H1 (cell line): ENCODE data around the gene RSPH6A. TPM values are rescaled to one million over a fixed set of nuclear protein-coding genes. Genes with fewer than 3 reads are reported as not detected.

Experiments used
- CTCF ChIA-PET: fragments of 300-600 bp; sonication (Branson Sonifier 250); formaldehyde crosslinking; loops from one replicate; lab custom pipeline; 2021; ENCODE audit not compliant: partially characterized antibody; lab: Charles Lee
- POLR2A ChIA-PET: fragments of 300-600 bp; sonication (Branson Sonifier 250); formaldehyde crosslinking; loops from one replicate; lab custom pipeline; 2021; ENCODE audit warnings: inconsistent platforms; ENCODE audit not compliant: partially characterized antibody; lab: Charles Lee
- DNase-seq, 2 experiments: peaks; one replicate each; pipeline versions ENCODE4 v3.0.0 to v3.0.0-alpha.2; 2010 to 2022; ENCODE audit warnings: low spot score in 2 of 2, low read depth in 1 of 2, mixed read lengths in 1 of 2
- FAIRE-seq: peaks from 2 replicates; lab custom pipeline; 2011; peaks lifted over from hg19 to GRCh38; lab: Jason Lieb, UNC
- H2AFZ ChIP-seq: 2 replicates; pipeline ENCODE4 v1.8.1; 2012; ENCODE audit warnings: low read length, inconsistent platforms
- H2AK5ac ChIP-seq: 2 replicates; pipeline ENCODE4 v1.6.1; 2013; ENCODE audit warnings: low read depth, low read length
- H2BK120ac ChIP-seq: replicated peaks from 2 replicates; pipeline ENCODE3; 2013; ENCODE audit warnings: low read depth, low read length, inconsistent platforms
- H2BK12ac ChIP-seq: 2 replicates; pipeline ENCODE4 v1.6.1; 2013; ENCODE audit warnings: low read depth, low read length
- H2BK15ac ChIP-seq: 2 replicates; pipeline ENCODE4 v1.6.1; 2013; ENCODE audit warnings: low read length
- H2BK20ac ChIP-seq: 2 replicates; pipeline ENCODE4 v1.6.1; 2013; ENCODE audit warnings: low read length
- H2BK5ac ChIP-seq: 2 replicates; pipeline ENCODE4 v1.6.1; 2013; ENCODE audit warnings: low read depth, low read length
- H3K14ac ChIP-seq: 2 replicates; pipeline ENCODE4 v1.6.1; 2013; ENCODE audit warnings: inconsistent platforms; ENCODE audit not compliant: insufficient read length
- H3K18ac ChIP-seq: 2 replicates; pipeline ENCODE4 v1.6.1; 2013; ENCODE audit warnings: low read length; ENCODE audit errors: extremely low read depth
- H3K23ac ChIP-seq: 2 replicates; pipeline ENCODE4 v1.6.1; 2013; ENCODE audit warnings: inconsistent platforms; ENCODE audit not compliant: insufficient read length
- H3K23me2 ChIP-seq: 2 replicates; pipeline ENCODE4 v1.6.1; 2013; ENCODE audit warnings: low read depth, low read length
- H3K27ac ChIP-seq: 2 replicates; pipeline ENCODE4 v1.6.1; 2011; ENCODE audit warnings: low read depth, low read length, inconsistent platforms
- H3K27me3 ChIP-seq, 4 experiments: replicated peaks in 1 of 4; 1 replicate in 1 of 4; 2 replicates in 3 of 4; pipeline versions ENCODE4 v1.6.1 to v1.8.1; 2011 to 2013; ENCODE audit warnings: low read length in 3 of 4, mild to moderate bottlenecking in 3 of 4, inconsistent platforms in 2 of 4, mixed read lengths in 2 of 4, moderate library complexity in 1 of 4; ENCODE audit not compliant: control insufficient read depth in 3 of 4, insufficient read depth in 3 of 4; ENCODE audit errors: extremely low read depth in 1 of 4
- H3K36me3 ChIP-seq, 4 experiments: 2 replicates each; pipeline versions ENCODE4 v1.6.1 to v1.8.1; 2011 to 2013; ENCODE audit warnings: mild to moderate bottlenecking in 4 of 4, low read length in 3 of 4, moderate library complexity in 2 of 4, control low read depth in 1 of 4, inconsistent platforms in 1 of 4; ENCODE audit not compliant: insufficient read depth in 4 of 4, control insufficient read depth in 2 of 4
- H3K4ac ChIP-seq: replicated peaks from 2 replicates; pipeline ENCODE3; 2013; ENCODE audit warnings: low read length, low read depth, mixed read lengths, inconsistent platforms; ENCODE audit not compliant: insufficient read length
- H3K4me1 ChIP-seq, 4 experiments: replicated peaks in 1 of 4; 1 replicate in 1 of 4; 2 replicates in 3 of 4; pipeline versions ENCODE4 v1.6.1 to v1.8.1; 2011 to 2013; ENCODE audit warnings: low read length in 3 of 4, inconsistent platforms in 2 of 4, mixed read lengths in 1 of 4; ENCODE audit not compliant: insufficient read depth in 4 of 4, control insufficient read depth in 3 of 4
- H3K4me2 ChIP-seq, 2 experiments: 2 replicates each; pipeline versions ENCODE4 v1.6.1 to v1.8.1; 2011 to 2013; ENCODE audit warnings: low read depth in 2 of 2, low read length in 2 of 2, control low read depth in 1 of 2, inconsistent platforms in 1 of 2, mild to moderate bottlenecking in 1 of 2; ENCODE audit not compliant: insufficient read depth in 1 of 2
- H3K4me3 ChIP-seq, 4 experiments: fragments of 200-600, 300-600 bp in 1 of 4; sonication (generic), shearing (Covaris generic), sonication (Bioruptor Twin) in 1 of 4; 2 replicates each; pipeline versions ENCODE4 v1.5.1 to v1.8.1; 2011 to 2016; ENCODE audit warnings: low read length in 4 of 4, low read depth in 3 of 4, control low read depth in 2 of 4, inconsistent platforms in 2 of 4, mild to moderate bottlenecking in 2 of 4, mixed read lengths in 1 of 4, moderate library complexity in 1 of 4; ENCODE audit not compliant: insufficient read depth in 2 of 4; ENCODE audit errors: extremely low read depth in 1 of 4
- H3K56ac ChIP-seq: replicated peaks from 2 replicates; pipeline ENCODE3; 2013; ENCODE audit warnings: low read depth, mild to moderate bottlenecking, mixed read lengths, low read length, inconsistent platforms; ENCODE audit not compliant: insufficient read length
- H3K79me1 ChIP-seq: 2 replicates; pipeline ENCODE4 v1.6.1; 2013; ENCODE audit warnings: low read depth, low read length, control low read depth
- H3K79me2 ChIP-seq, 2 experiments: 2 replicates each; pipeline versions ENCODE4 v1.6.1 to v1.8.1; 2012 to 2013; ENCODE audit warnings: low read length in 2 of 2, mild to moderate bottlenecking in 2 of 2, inconsistent platforms in 1 of 2; ENCODE audit not compliant: insufficient read depth in 2 of 2, control insufficient read depth in 1 of 2
- H3K9ac ChIP-seq, 4 experiments: replicated peaks in 1 of 4; 1 replicate in 1 of 4; 2 replicates in 3 of 4; pipeline versions ENCODE4 v1.6.1 to v1.8.1; 2011 to 2013; ENCODE audit warnings: low read depth in 3 of 4, low read length in 3 of 4, control low read depth in 2 of 4, mild to moderate bottlenecking in 2 of 4, moderate library complexity in 2 of 4, inconsistent platforms in 1 of 4; ENCODE audit errors: extremely low read depth in 1 of 4
- H3K9me3 ChIP-seq, 2 experiments: 2 replicates each; pipeline versions ENCODE4 v1.6.1 to v1.8.1; 2012 to 2013; ENCODE audit warnings: mild to moderate bottlenecking in 2 of 2, moderate library complexity in 2 of 2, control low read depth in 1 of 2, inconsistent platforms in 1 of 2, low read depth in 1 of 2, low read length in 1 of 2, mixed read lengths in 1 of 2; ENCODE audit not compliant: insufficient read depth in 2 of 2
- H4K20me1 ChIP-seq, 2 experiments: replicated peaks in 1 of 2; 2 replicates each; pipeline versions ENCODE3 to v1.8.1; 2011 to 2013; ENCODE audit warnings: inconsistent platforms in 2 of 2, low read length in 2 of 2, mild to moderate bottlenecking in 1 of 2; ENCODE audit not compliant: insufficient read depth in 2 of 2, control insufficient read depth in 1 of 2
- H4K5ac ChIP-seq: 2 replicates; pipeline ENCODE4 v1.6.1; 2013; ENCODE audit warnings: low read length, low read depth, mixed read lengths, inconsistent platforms; ENCODE audit not compliant: insufficient read length
- H4K8ac ChIP-seq: 2 replicates; pipeline ENCODE4 v1.8.0; 2013; ENCODE audit warnings: mild to moderate bottlenecking, moderate library complexity, low read length, inconsistent platforms; ENCODE audit not compliant: insufficient read depth; ENCODE audit errors: extremely low read depth
- H4K91ac ChIP-seq: replicated peaks from 2 replicates; pipeline ENCODE3; 2013; ENCODE audit warnings: low read length, mixed read lengths, inconsistent platforms; ENCODE audit not compliant: insufficient read length
- CHD1 ChIP-seq: IDR thresholded peaks from 2 replicates; pipeline ENCODE4 v1.6.1; 2012; ENCODE audit warnings: low read depth, low read length, improper control_type of control experiment
- WGBS, 2 experiments: shearing (Covaris generic) in 1 of 2; methylation state at CpG; one replicate each; pipeline versions ENCODE4 v1.1.6 to v1.1.7; 2013 to 2015; ENCODE audit warnings: low lambda C conversion rate in 2 of 2, mixed read lengths in 2 of 2, inconsistent platforms in 1 of 2, low coverage in 1 of 2, missing lambda C conversion rate in 1 of 2; ENCODE audit not compliant: insufficient replicate concordance in 2 of 2, insufficient coverage in 1 of 2, insufficient read length in 1 of 2; ENCODE audit errors: extremely low coverage in 1 of 2, missing lambda C conversion rate in 1 of 2; 5-methylcytosine and 5-hydroxymethylcytosine counted together
- polyA plus RNA-seq, 7 experiments: library from polyadenylated mRNA; depleted of rRNA in 3 of 7; stranded (reverse) in 5 of 7; unstranded in 2 of 7; fragments of >200 nt in 5 of 7; fragments of 200-250 nt in 2 of 7; gene quantifications; 1 replicate in 5 of 7; 2 replicates in 1 of 7; 4 replicates in 1 of 7; pipeline versions ENCODE4 v1.2.1 to v1.2.3, GENCODE V29; 2011 to 2013; ENCODE audit warnings: missing spikeins in 2 of 7, mixed read lengths in 2 of 7
- total RNA-seq: library from RNA; stranded (reverse); fragmentation: NEBNext Ultra II Directional; extraction: Animal tissue kit (Norgen Biotek cat#: 25700); gene quantifications from 2 replicates; pipeline ENCODE4 v1.2.1, GENCODE V29; 2021

RSPH6A gene
- total and polyA plus RNA-seq, 2 of the 8 experiments (the other 6 are each of a cell fraction or from before 2014, with no cell fraction given), result 0.05 to 0.19 TPM

DNA sequence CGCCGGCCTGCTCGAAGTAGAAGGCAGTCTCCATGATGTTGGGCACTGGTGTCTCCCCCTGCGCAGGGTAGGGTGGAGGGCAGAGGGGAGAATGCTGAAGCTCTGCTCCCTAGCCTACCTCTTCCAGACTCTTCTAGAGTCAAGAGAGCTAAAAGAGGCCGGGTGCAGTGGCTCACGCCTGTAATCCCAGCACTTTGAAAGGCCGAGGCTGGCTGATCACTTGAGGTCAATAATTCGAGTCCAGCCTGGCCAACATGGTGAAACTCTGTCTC, 10.2 kb downstream of the RSPH6A start:
- Histone ChIP-seq H3K36me3 (no peaks in the 10 kb centered on the region), H2BK120ac (no peak overlapping the region), H2AK5ac (no peak overlapping the region), H3K4me3 (no peak overlapping the region), H3K27ac (no peak overlapping the region), H3K23ac (no peak overlapping the region), H4K8ac (no peak overlapping the region), H4K5ac (no peak overlapping the region), H3K9me3 (no peaks in the 10 kb centered on the region; a peak in 1 of 4 replicates)
- POLR2A ChIA-PET, result interaction anchor here (0.7 to 9.8 kb wide), 7 partner anchors 9 to 36 kb away, joined by 3 to 106 read pairs (median 4); partner anchors contain the start of genes DMPK, DMWD, RSPH6A and SIX5
- no peak for FAIRE-seq
- TF ChIP-seq CHD1, result no peak
- TF ChIP-seq, all 59 proteins: peak for 0
- H3K14ac ChIP-seq, result no peak overlapping the region
- no peaks in the 10 kb centered on the region; the same call in 1 of the 2 replicates for H3K23me2 ChIP-seq
- no peak overlapping the region for H4K91ac ChIP-seq
- no peak overlapping the region for H2AFZ ChIP-seq
- no peaks in the 10 kb centered on the region for H3K79me1 ChIP-seq
- 0 out of 2 replicates have a peak overlapping the region, but pooled peaks have one; percentile 72 for H2BK15ac ChIP-seq
- H3K27me3 ChIP-seq, result peaks cover 0 to 2% (median 0%) of the 10 kb centered on the region in 4 experiments; a peak in 3 of 7 replicates
- CTCF ChIA-PET, result interaction anchor here (0.6 to 9.4 kb wide), 7 partner anchors 9 to 113 kb away, joined by 3 to 107 read pairs (median 4); partner anchors contain the start of gene RSPH6A
- no peak overlapping the region for H3K4ac ChIP-seq
- H2BK20ac ChIP-seq, result no peak overlapping the region
- no peak overlapping the region for H3K18ac ChIP-seq
- H3K79me2 ChIP-seq, result no peaks in the 10 kb centered on the region
- no peak overlapping the region for H3K56ac ChIP-seq
- peaks cover 0 to 4% (median 0%) of the 10 kb centered on the region in 4 experiments; a peak in 3 of 7 replicates for H3K4me1 ChIP-seq
- H2BK5ac ChIP-seq, result no peak overlapping the region
- H3K4me2 ChIP-seq, result no peak overlapping the region
- WGBS, 2 experiments, result 89% methylated on average over 8 of the region's 8 CpGs; no CpG with 5 or more reads in 1 of the 2 experiments
- H3K9ac ChIP-seq, result no peak overlapping the region
- H4K20me1 ChIP-seq, result no peaks in the 10 kb centered on the region
- no peak for DNase-seq
- H2BK12ac ChIP-seq, result no peak overlapping the region
